Measurements from ENCODE around the gene GABBR2.

GABBR2 gene

GRCh38 chr9:98724810-98725530 lies 16.2 kb upstream of the GABBR2 start:
- H3K27ac ChIP-seq = no peak overlapping the region
- no peak for DNase-seq (ENCODE audit: low spot score)
- CTCF ChIA-PET = no interaction called here
- TF ChIP-seq, protein P1, sequence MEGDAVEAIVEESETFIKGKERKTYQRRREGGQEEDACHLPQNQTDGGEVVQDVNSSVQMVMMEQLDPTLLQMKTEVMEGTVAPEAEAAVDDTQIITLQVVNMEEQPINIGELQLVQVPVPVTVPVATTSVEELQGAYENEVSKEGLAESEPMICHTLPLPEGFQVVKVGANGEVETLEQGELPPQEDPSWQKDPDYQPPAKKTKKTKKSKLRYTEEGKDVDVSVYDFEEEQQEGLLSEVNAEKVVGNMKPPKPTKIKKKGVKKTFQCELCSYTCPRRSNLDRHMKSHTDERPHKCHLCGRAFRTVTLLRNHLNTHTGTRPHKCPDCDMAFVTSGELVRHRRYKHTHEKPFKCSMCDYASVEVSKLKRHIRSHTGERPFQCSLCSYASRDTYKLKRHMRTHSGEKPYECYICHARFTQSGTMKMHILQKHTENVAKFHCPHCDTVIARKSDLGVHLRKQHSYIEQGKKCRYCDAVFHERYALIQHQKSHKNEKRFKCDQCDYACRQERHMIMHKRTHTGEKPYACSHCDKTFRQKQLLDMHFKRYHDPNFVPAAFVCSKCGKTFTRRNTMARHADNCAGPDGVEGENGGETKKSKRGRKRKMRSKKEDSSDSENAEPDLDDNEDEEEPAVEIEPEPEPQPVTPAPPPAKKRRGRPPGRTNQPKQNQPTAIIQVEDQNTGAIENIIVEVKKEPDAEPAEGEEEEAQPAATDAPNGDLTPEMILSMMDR (conservative IDR thresholded peaks at IDR 0.05; ENCODE audit: low read depth) = no peak
- POLR2A ChIA-PET (ENCODE audit: low non-redundant PET) = no interaction called here

DNA sequence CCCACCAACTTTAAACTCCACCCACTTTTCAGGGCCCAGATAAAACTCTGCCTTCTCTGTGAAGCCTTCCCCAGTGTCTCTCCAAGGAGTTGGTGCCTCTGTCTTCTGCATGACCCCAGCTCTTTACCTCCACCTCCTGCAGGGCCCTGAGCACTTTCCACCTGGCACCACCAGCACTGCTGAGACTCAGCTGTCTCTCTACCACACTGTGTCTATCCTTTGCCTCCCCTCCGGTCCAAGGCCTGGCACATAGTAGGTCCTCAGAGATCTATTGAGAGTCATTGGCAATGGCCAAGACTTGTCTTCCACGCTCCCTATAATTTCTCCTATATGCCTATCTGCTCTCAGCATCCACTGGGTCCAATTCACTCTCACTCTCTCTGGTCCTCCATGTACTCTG lies 12.9 kb upstream of the GABBR2 start:
- POLR2A ChIA-PET (ENCODE audit: low non-redundant PET) = no interaction called here
- CTCF ChIA-PET = interaction anchor here (0.5 kb wide), 1 partner anchor 108 kb away, joined by 3 read pairs; no protein-coding TSS in a partner anchor
- TF ChIP-seq, protein P1 (conservative IDR thresholded peaks at IDR 0.05; ENCODE audit: low read depth) = no peak

GRCh38 chr9:98720402-98720801 lies 11.7 kb upstream of the GABBR2 start:
- TF ChIP-seq, protein P1 (conservative IDR thresholded peaks at IDR 0.05; ENCODE audit: low read depth) = no peak
- POLR2A ChIA-PET (ENCODE audit: low non-redundant PET) = no interaction called here

More for the DNA sequence above, 12.9 kb upstream of the GABBR2 start:
- no peak for DNase-seq (ENCODE audit: low spot score)
- no peak overlapping the region for H3K27ac ChIP-seq

GRCh38 chr9:98719055-98719454 lies 10.3 kb upstream of the GABBR2 start:
- CTCF ChIA-PET = interaction anchor here (1.0 kb wide), 1 partner anchor 41 kb away, joined by 3 read pairs; no protein-coding TSS in a partner anchor
- TF ChIP-seq, protein P1 (conservative IDR thresholded peaks at IDR 0.05; ENCODE audit: low read depth) = no peak
- no peak overlapping the region for H3K27ac ChIP-seq
- POLR2A ChIA-PET (ENCODE audit: low non-redundant PET) = no interaction called here
- no peak for DNase-seq (ENCODE audit: low spot score)

More at GRCh38 chr9:98720402-98720801, 11.7 kb upstream of the GABBR2 start:
- CTCF ChIA-PET = interaction anchor here (0.6 kb wide), 1 partner anchor 172 kb away, joined by 3 read pairs; no protein-coding TSS in a partner anchor
- H3K27ac ChIP-seq = no peak overlapping the region
- no peak for DNase-seq (ENCODE audit: low spot score)

GRCh38 chr9:98714833-98715232 lies 6.1 kb upstream of the GABBR2 start:
- ChIA-PET CTCF (no interaction called here), POLR2A (ENCODE audit: low non-redundant PET) (no interaction called here)
- H3K27ac ChIP-seq = no peak overlapping the region
- TF ChIP-seq, protein P1 (conservative IDR thresholded peaks at IDR 0.05; ENCODE audit: low read depth) = no peak
- no peak for DNase-seq (ENCODE audit: low spot score)

GRCh38 chr9:98712987-98713386 lies 4.3 kb upstream of the GABBR2 start:
- ChIA-PET CTCF (interaction anchor here (0.7 kb wide), 1 partner anchor 205 kb away, joined by 3 read pairs; no protein-coding TSS in a partner anchor), POLR2A (ENCODE audit: low non-redundant PET) (no interaction called here)
- DNase-seq (ENCODE audit: low spot score) = no peak
- TF ChIP-seq, protein P1 (conservative IDR thresholded peaks at IDR 0.05; ENCODE audit: low read depth) = no peak
- H3K27ac ChIP-seq = no peak overlapping the region

Measured in RWPE1 (cell line).